ENCODE data around the gene SDK2. TPM values are rescaled to one million over a fixed set of nuclear protein-coding genes. Genes with fewer than 3 reads are reported as not detected.

The SDK2 gene
- total and polyA plus RNA-seq, 2 of the 4 experiments (the other 2 are of a cell fraction) = under 0.01 to 0.03 TPM

DNA sequence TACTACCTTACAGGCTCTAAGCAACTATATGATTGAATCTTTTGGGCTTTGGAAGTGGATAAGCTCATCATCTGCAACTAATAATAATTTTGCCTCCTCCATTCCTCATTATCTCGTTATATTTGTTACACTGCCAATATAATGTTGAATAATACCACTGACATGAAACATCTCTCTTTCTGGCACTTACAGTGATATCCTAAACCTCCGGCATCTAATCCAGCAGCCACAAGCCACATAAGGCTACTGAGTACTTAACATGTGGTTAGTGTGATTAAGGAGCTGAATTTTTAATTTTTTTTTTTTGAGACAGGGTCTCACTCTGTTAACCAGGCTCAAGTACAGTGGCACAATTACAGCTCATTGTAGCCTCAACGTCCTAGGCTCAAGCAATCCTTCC, 342.1 kb downstream of the SDK2 start:
- ChIA-PET CTCF (no interaction called here), POLR2A (ENCODE audit: unreplicated experiment) (no interaction called here)
- H3K9ac ChIP-seq (ENCODE audit: low read depth, low read length) = no peak overlapping the region
- H3K4me2 ChIP-seq (ENCODE audit: low read depth, low read length) = no peak overlapping the region
- dilution Hi-C loops (cut with HindIII; ENCODE audit: low sequenced_read_pairs, unreplicated experiment) = no loop called here
- H3K4ac ChIP-seq (ENCODE audit: low read depth, low read length) = no peak overlapping the region
- ATAC-seq (ENCODE audit: low read depth) = no peak
- H2AK9ac ChIP-seq (replicated peaks; ENCODE audit: low read depth, low read length, poor library complexity) = no peak overlapping the region
- H2BK120ac ChIP-seq (ENCODE audit: low read depth, low read length) = no peak overlapping the region
- no peaks in the 10 kb centered on the region for H3K27me3 ChIP-seq (ENCODE audit: control insufficient read depth, insufficient read depth, low read length)
- intact Hi-C loops (cut with micrococcal nuclease) = no loop called here
- H3K9me3 ChIP-seq (ENCODE audit: control insufficient read depth, insufficient read depth, low read length) = no peaks in the 10 kb centered on the region
- WGBS, 2 experiments (ENCODE audit: extremely low coverage in 2 of 2, insufficient read length in 1 of 2) = no CpG with 5 or more reads among the region's 3 CpGs
- H2BK15ac ChIP-seq (ENCODE audit: low read depth, low read length) = no peak overlapping the region
- H2AK5ac ChIP-seq (ENCODE audit: low read depth, low read length) = no peak overlapping the region
- no peak overlapping the region for H3K56ac ChIP-seq (ENCODE audit: extremely low read depth, insufficient read depth, low read length)
- no peak overlapping the region for H3K4me3 ChIP-seq (ENCODE audit: insufficient read depth, low read depth, low read length)
- no peak overlapping the region for H4K5ac ChIP-seq (ENCODE audit: low read depth, low read length)
- H2BK20ac ChIP-seq (ENCODE audit: low read depth, low read length) = no peak overlapping the region
- H3K14ac ChIP-seq (replicated peaks; ENCODE audit: low read depth, low read length) = no peak overlapping the region
- peaks cover 37% of the 10 kb centered on the region for H4K20me1 ChIP-seq (ENCODE audit: insufficient read depth, low read length)
- H3K79me1 ChIP-seq (ENCODE audit: low read depth in 1 of 2, low read length in 2 of 2) = peaks cover 23 to 68% of the 10 kb centered on the region in 2 experiments
- TF ChIP-seq RAD21 (IDR thresholded peaks at IDR 0.05; ENCODE audit: low read length) = no peak
- no peak for TF ChIP-seq FOS (IDR thresholded peaks at IDR 0.05; ENCODE audit: low read depth, low read length)
- no peak for DNase-seq
- H4K8ac ChIP-seq (ENCODE audit: low read depth in 2 of 2, low read length in 2 of 2) = no peak overlapping the region
- in situ Hi-C loops (cut with MboI; ENCODE audit: low sequenced_read_pairs) = no loop called here
- H4K91ac ChIP-seq (ENCODE audit: insufficient read depth, low read depth, low read length) = no peak overlapping the region
- peaks cover 6% of the 10 kb centered on the region; the same call in 1 of the 2 replicates for H3K36me3 ChIP-seq (ENCODE audit: control insufficient read depth, insufficient read depth, low read length)
- H3K9me1 ChIP-seq (ENCODE audit: insufficient read depth, low read length) = peaks cover 18% of the 10 kb centered on the region
- no TSS peak for BruUV-seq (replicated peaks)
- H3K27ac ChIP-seq (ENCODE audit: insufficient read depth, low read length) = no peak overlapping the region
- H3K18ac ChIP-seq (ENCODE audit: low read depth, low read length) = no peak overlapping the region
- H3K4me1 ChIP-seq (ENCODE audit: control insufficient read depth, insufficient read depth, low read length) = peaks cover 38% of the 10 kb centered on the region
- no peak overlapping the region; the same call in 1 of the 2 replicates for H3K23ac ChIP-seq (ENCODE audit: low read depth, low read length)
- no peak overlapping the region for H2BK5ac ChIP-seq (ENCODE audit: low read depth, low read length, poor library complexity, severe bottlenecking)
- no peak overlapping the region for H2AFZ ChIP-seq (replicated peaks; ENCODE audit: low read length, poor library complexity)
